Activated CD8-positive, alpha-beta memory T cell treated with anti-CD3 and anti-CD28 coated beads, Interleukin-2, amount 50 U/mL, for 1 hour (primary cell): ENCODE results near the gene PADI2.
"Not testable (repeated sequence)": the region's sequence is repeated elsewhere in the genome, so short reads cannot be mapped to it uniquely, and the experiment has no call there.

Experiments used
- DNase-seq: peaks from one replicate; pipeline ENCODE4 v3.0.0-alpha.2; 2020; ENCODE audit errors: extremely low read depth

Gene PADI2

GRCh38 chr1:17081439-17081838 is 37.8 kb downstream of the PADI2 start:
- DNase-seq: no peak

- no peak for DNase-seq
These were observed 38.4 kb downstream of the PADI2 start for GRCh38 chr1:17080880-17081279.

GRCh38 chr1:17080085-17080759 is 39.0 kb downstream of the PADI2 start:
- no peak for DNase-seq

- no peak for DNase-seq
These were observed 40.0 kb downstream of the PADI2 start for GRCh38 chr1:17078991-17079868.

GRCh38 chr1:17075470-17076255 is 43.6 kb downstream of the PADI2 start:
- no peak for DNase-seq

GRCh38 chr1:17071794-17072193 is 47.5 kb downstream of the PADI2 start:
- no peak for DNase-seq

GRCh38 chr1:17070163-17070525 is 49.1 kb downstream of the PADI2 start:
- no peak for DNase-seq

GRCh38 chr1:17069452-17070162 is 49.6 kb downstream of the PADI2 start:
- no peak for DNase-seq

GRCh38 chr1:17068789-17069188 is 50.5 kb downstream of the PADI2 start:
- no peak for DNase-seq

GRCh38 chr1:17067465-17068240 is 51.6 kb downstream of the PADI2 start:
- no peak for DNase-seq

- no peak for DNase-seq
These were observed 52.2 kb downstream of the PADI2 start for GRCh38 chr1:17067069-17067426.

GRCh38 chr1:17066361-17067068 is 52.7 kb downstream of the PADI2 start:
- no peak for DNase-seq

- no peak for DNase-seq
These were observed 53.6 kb downstream of the PADI2 start for GRCh38 chr1:17065666-17066065.

- not testable (repeated sequence) for DNase-seq
These were observed 56.5 kb downstream of the PADI2 start for GRCh38 chr1:17062751-17063150.

GRCh38 chr1:17061892-17062291 is 57.4 kb downstream of the PADI2 start:
- no peak for DNase-seq

GRCh38 chr1:17061486-17061885 is 57.8 kb downstream of the PADI2 start:
- DNase-seq: no peak

- DNase-seq: no peak
These were observed 58.9 kb downstream of the PADI2 start for GRCh38 chr1:17060306-17060749.

- no peak for DNase-seq
These were observed 59.6 kb downstream of the PADI2 start for GRCh38 chr1:17059391-17060305.

GRCh38 chr1:17056551-17056950 is 62.7 kb downstream of the PADI2 start:
- no peak for DNase-seq
